NCI-H128 (cell line): ENCODE results near the gene SHQ1.
"Not testable (repeated sequence)": the region's sequence is repeated elsewhere in the genome, so short reads cannot be mapped to it uniquely, and the experiment has no call there.

Experiments
- DNase-seq: peaks from one replicate; lab custom pipeline; 2025; ENCODE audit not compliant: unreplicated experiment; lab: John Stamatoyannopoulos, UW

The SHQ1 gene

DNA sequence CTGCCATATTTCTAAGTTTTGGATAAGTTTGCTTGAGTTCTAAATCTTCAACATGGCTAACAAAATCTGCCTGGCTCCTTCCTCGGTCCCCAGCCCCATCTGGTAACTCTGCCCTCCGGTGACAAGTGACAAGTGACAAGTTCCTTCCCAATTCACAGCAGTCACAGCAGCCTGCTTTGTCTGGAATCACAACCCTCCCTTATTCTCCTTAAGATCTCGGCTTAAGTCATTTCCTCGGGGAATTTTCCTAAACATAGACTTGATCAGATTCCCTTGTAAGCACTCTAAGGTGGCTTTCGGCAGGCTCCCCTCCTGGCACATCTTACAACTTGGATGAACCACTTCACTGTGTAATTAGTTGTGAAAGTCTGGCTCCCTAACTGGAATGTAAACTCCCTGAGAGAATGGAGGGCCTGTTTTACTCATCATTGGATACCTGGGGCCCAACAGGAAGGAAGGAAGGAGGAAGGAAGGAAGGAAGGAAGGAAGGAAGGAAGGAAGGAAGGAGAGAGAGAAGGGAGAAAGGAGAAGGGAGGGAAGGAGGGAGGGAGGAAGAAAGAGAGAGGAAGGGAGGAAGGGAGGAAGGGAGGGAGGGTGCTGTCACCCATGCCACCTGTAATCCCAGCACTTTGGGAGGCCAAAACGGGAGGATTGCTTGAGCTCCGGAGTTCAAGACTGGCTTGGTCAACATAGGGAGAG, 126.4 kb downstream of the SHQ1 start:
- no peak for DNase-seq

- DNase-seq: peak; percentile 5
These were observed 127.7 kb downstream of the SHQ1 start for GRCh38 chr3:72720566-72720965.

GRCh38 chr3:72719137-72719536, 129.1 kb downstream of the SHQ1 start:
- no peak for DNase-seq

GRCh38 chr3:72714135-72714534, 134.1 kb downstream of the SHQ1 start:
- DNase-seq: not testable (repeated sequence)

DNA sequence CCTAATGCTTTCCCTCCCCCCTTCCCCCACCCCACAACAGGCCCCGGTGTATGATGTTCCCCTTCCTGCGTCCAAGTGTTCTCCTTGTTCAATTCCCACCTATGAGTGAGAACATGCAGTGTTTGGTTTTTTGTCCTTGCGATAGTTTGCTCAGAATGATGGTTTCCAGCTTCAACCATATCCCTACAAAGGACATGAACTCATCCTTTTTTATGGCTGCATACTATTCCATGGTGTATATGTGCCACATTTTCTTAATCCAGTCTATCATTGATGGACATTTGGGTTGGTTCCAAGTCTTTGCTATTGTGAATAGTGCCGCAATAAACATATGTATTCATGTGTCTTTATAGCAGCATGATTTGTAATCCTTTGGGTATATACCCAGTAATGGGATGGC, 137.8 kb downstream of the SHQ1 start:
- DNase-seq: not testable (repeated sequence)

- DNase-seq: no peak
These were observed 139.8 kb downstream of the SHQ1 start for GRCh38 chr3:72708441-72708840.

GRCh38 chr3:72702997-72703396, 145.2 kb downstream of the SHQ1 start:
- DNase-seq: no peak

GRCh38 chr3:72702390-72702789, 145.9 kb downstream of the SHQ1 start:
- no peak for DNase-seq

GRCh38 chr3:72700106-72700505, 148.1 kb downstream of the SHQ1 start:
- no peak for DNase-seq

DNA sequence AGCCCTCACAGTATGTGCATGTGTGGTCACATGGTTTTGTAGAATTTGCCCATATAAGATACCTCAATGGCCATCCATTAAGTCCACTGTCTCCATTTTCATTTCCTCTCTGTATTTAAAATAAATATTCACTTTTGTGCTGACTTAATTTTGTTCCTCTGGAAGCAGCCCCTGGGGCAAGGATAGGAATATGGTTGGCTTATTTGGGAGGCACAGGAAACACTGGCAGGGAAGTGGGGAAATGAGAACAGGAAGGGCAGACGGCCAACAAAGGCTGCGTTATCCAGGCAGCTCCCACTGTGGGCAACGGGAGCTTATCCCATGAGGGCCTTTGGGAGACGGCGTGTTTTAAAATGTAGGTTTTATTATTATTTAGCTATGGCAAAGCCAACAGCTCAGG, 148.6 kb downstream of the SHQ1 start:
- DNase-seq: no peak
